Ovary (tissue), 3 donors: ENCODE results near the gene HDAC9.

ENCODE experiments used
- CTCF ChIP-seq, 3 donors: fragments of 450-650 bp in 2 of 3; fragments of 200-600 bp in 1 of 3; IDR thresholded peaks; one replicate each; pipeline versions ENCODE4 v1.5.1 to v1.8.0; 2016 to 2022; ENCODE audit warnings: antibody characterized with exemption in 3 of 3, mild to moderate bottlenecking in 1 of 3
- POLR2A ChIP-seq: fragments of 450-650 bp; IDR thresholded peaks from one replicate; pipeline ENCODE4 v1.6.1; 2017; ENCODE audit warnings: antibody characterized with exemption, mild to moderate bottlenecking, moderate library complexity
- donor health status: DM: no; HTN: no; CAD: no.

- no peak for TF ChIP-seq POLR2A
- TF ChIP-seq CTCF (IDR thresholded peaks at IDR 0.05): no peak
Measured at GRCh38 chr7:18494821-18495408, 634 bp upstream of the HDAC9 start.
